Measurements from ENCODE around the gene CACNA1C.

Gene CACNA1C

GRCh38 chr12:2495417-2496112 is 442.8 kb downstream of the CACNA1C start:
- DNase-seq (ENCODE audit: low spot score) (no peak), FAIRE-seq (no peak)

GRCh38 chr12:2498964-2499500 is 446.2 kb downstream of the CACNA1C start:
- DNase-seq (ENCODE audit: low spot score) (no peak), FAIRE-seq (no peak)

- DNase-seq (ENCODE audit: low spot score) (no peak), FAIRE-seq (no peak)
Measured at GRCh38 chr12:2501464-2502191, 448.8 kb downstream of the CACNA1C start.

GRCh38 chr12:2503036-2503435 is 450.2 kb downstream of the CACNA1C start:
- FAIRE-seq (no peak), DNase-seq (ENCODE audit: low spot score) (no peak)

GRCh38 chr12:2503762-2504161 is 451.0 kb downstream of the CACNA1C start:
- FAIRE-seq, result no peak

GRCh38 chr12:2504577-2504976 is 451.8 kb downstream of the CACNA1C start:
- FAIRE-seq, result no peak

More at GRCh38 chr12:2503762-2504161, 451.0 kb downstream of the CACNA1C start:
- no peak for DNase-seq (ENCODE audit: low spot score)

GRCh38 chr12:2507814-2508213 is 455.0 kb downstream of the CACNA1C start:
- FAIRE-seq (no peak), DNase-seq (ENCODE audit: low spot score) (no peak)

More at GRCh38 chr12:2504577-2504976, 451.8 kb downstream of the CACNA1C start:
- no peak for DNase-seq (ENCODE audit: low spot score)

- FAIRE-seq, result no peak
- DNase-seq (ENCODE audit: low spot score), result no peak
Measured at GRCh38 chr12:2509137-2509536, 456.4 kb downstream of the CACNA1C start.

- FAIRE-seq, result no peak
- DNase-seq (ENCODE audit: low spot score), result no peak
Measured at GRCh38 chr12:2510045-2510444, 457.3 kb downstream of the CACNA1C start.

- DNase-seq (ENCODE audit: low spot score) (no peak), FAIRE-seq (no peak)
Measured at GRCh38 chr12:2513141-2514037, 460.6 kb downstream of the CACNA1C start.

GRCh38 chr12:2514038-2514340 is 461.2 kb downstream of the CACNA1C start:
- no peak for DNase-seq (ENCODE audit: low spot score)
- FAIRE-seq, result no peak

GRCh38 chr12:2520722-2521246 is 468.0 kb downstream of the CACNA1C start:
- DNase-seq (ENCODE audit: low spot score) (no peak), FAIRE-seq (no peak)

GRCh38 chr12:2523317-2523716 is 470.5 kb downstream of the CACNA1C start:
- DNase-seq (ENCODE audit: low spot score) (no peak), FAIRE-seq (no peak)

- DNase-seq (ENCODE audit: low spot score), result no peak
- no peak for FAIRE-seq
Measured at GRCh38 chr12:2523844-2524243, 471.1 kb downstream of the CACNA1C start.

- FAIRE-seq (no peak), DNase-seq (ENCODE audit: low spot score) (no peak)
Measured at GRCh38 chr12:2526371-2526770, 473.6 kb downstream of the CACNA1C start.

GRCh38 chr12:2528001-2528400 is 475.2 kb downstream of the CACNA1C start:
- DNase-seq (ENCODE audit: low spot score) (no peak), FAIRE-seq (no peak)

GRCh38 chr12:2529807-2530206 is 477.0 kb downstream of the CACNA1C start:
- FAIRE-seq, result no peak
- DNase-seq (ENCODE audit: low spot score), result no peak

- FAIRE-seq (no peak), DNase-seq (ENCODE audit: low spot score) (no peak)
Measured at GRCh38 chr12:2531371-2531770, 478.6 kb downstream of the CACNA1C start.

GRCh38 chr12:2533036-2533435 is 480.2 kb downstream of the CACNA1C start:
- FAIRE-seq (no peak), DNase-seq (ENCODE audit: low spot score) (no peak)

GRCh38 chr12:2535583-2536204 is 482.9 kb downstream of the CACNA1C start:
- DNase-seq (ENCODE audit: low spot score) (no peak), FAIRE-seq (no peak)

- DNase-seq (ENCODE audit: low spot score), result no peak
- FAIRE-seq, result no peak
Measured at GRCh38 chr12:2536724-2537123, 483.9 kb downstream of the CACNA1C start.
